Right ventricle myocardium inferior (tissue), 1 donor: Measurements from ENCODE around the gene KRT35. TPM values are rescaled to one million over a fixed set of nuclear protein-coding genes. Genes with fewer than 3 reads are reported as not detected.
A peak's percentile ranks its signal among the peaks of the same experiment; 100 is the strongest.

Experiments
- ATAC-seq: fragments of 200-7000 bp; cut with Tn5 transposase; one replicate; pipeline ENCODE4 v1.9.1; 2020; ENCODE audit warnings: mild to moderate bottlenecking, moderate library complexity
- DNase-seq: peaks from one replicate; pipeline ENCODE4 v3.0.0; 2021; ENCODE audit errors: missing footprints
- intact Hi-C: fragments of 100-400 bp; cut with DNase I; formaldehyde crosslinking; loops from one replicate; pipeline ENCODE4 v1.11.0; 2022
- total RNA-seq: library from RNA; stranded (reverse); fragmentation: NEBNext Ultra II Directional; extraction: Animal tissue kit (Norgen Biotek cat#: 25700); gene quantifications from one replicate; pipeline ENCODE4 v1.2.1, GENCODE V29; 2021
- donor health status: DM: no; HTN: yes; CAD: no; lungs with severe emphysema.

The KRT35 gene
- total RNA-seq, 1 donor from 2014 or later = not detected

- no peak for ATAC-seq
- DNase-seq = no peak
- intact Hi-C loops = no loop called here
Measured at GRCh38 chr17:41516147-41516829, 35.3 kb upstream of the KRT35 start.

GRCh38 chr17:41513168-41513547 lies 32.2 kb upstream of the KRT35 start:
- DNase-seq = no peak
- intact Hi-C loops = no loop called here
- no peak for ATAC-seq

GRCh38 chr17:41512546-41513167 lies 31.7 kb upstream of the KRT35 start:
- intact Hi-C loops = no loop called here
- ATAC-seq (no peak), DNase-seq (no peak)

GRCh38 chr17:41511716-41512115 lies 30.8 kb upstream of the KRT35 start:
- DNase-seq (no peak), ATAC-seq (no peak)
- intact Hi-C loops = no loop called here

DNA sequence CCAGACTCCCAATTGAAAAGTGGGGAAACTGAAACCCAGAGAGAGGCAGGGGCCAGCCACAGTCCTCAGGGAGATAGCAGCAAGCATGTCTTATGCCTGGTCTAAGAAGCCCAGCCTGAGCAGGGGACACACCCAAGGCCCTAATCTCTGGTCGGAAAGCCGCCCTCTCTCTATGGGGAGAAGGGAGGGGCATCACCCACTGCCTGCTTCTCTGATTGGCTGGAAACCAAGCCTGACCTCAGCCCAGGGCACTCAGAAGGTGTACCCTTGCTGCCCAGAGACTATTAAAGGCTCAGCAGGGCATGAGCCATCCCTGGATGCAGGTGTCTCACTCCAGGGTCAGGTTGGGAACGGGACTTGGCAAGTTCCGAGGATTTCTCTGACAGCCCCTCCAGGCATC lies 30.2 kb upstream of the KRT35 start:
- no peak for ATAC-seq

DNA sequence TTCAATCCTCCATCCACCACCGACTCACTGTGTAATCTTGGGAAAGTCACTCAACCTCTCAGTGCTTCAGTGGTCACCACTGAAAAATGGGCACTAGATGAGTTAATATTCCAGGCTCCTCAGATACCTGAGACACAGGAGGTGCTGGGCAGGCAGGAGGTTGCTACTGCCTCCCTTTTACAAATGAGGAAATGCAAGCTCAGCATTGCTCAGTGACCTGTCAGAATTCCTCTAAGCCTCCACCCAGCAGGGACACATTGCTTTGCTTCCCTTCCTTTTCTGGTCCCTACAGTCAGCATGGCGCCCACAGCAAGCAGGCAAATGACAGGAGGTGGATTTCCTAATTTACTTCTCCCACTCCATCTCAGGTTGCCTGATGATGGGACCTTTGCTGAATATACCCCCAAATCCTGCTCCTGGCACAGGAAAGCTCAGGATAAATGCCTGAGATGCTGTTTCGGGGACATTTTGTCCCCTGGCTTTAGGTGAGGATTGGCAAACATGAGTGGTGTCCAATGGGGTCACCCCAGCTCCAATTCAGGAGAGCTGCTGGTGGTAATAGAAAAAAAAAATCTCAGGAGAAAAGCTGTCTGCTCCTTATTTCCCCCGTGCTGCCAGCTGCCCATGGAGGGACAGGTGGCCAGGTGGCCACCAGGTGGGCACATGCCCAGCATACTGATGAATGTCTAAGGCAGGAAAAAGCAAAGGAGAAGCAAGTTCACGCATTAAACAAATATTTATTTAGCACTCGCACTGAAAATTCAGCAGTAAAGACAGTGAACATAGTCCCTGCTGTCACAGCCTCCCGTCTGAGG lies 29.5 kb upstream of the KRT35 start:
- ATAC-seq (no peak), DNase-seq (no peak)
- intact Hi-C loops = no loop called here

More for the DNA sequence above, 30.2 kb upstream of the KRT35 start:
- intact Hi-C loops = no loop called here
- DNase-seq = no peak

DNA sequence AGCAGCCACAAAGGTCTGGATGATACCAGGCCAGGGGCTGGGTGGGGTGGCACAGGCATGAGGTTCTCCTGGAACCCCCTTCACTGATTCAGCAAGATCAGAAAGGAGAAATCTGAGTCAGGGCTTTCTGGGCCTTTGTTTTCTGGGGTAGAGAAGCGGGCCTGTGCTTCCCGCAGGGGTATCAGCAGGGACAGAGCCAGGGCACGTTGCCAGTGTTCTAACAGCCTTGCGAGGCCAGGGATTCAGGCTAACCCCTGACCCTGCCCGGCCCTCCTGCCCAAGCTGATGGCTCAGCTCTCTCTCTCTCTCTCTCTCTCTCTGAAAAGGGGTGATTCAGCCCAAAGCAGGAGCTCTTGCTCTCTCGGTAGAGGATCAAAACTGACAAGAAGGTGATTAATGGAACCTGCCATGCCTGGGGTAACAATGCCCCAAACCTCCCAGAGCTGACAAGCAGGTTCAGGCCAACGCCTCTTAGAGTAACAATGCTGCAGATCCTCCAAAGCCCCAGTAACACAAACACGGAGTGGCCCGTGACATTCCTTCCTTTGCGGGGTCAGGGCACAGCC lies 26.4 kb upstream of the KRT35 start:
- DNase-seq (no peak), ATAC-seq (no peak)
- intact Hi-C loops = no loop called here

DNA sequence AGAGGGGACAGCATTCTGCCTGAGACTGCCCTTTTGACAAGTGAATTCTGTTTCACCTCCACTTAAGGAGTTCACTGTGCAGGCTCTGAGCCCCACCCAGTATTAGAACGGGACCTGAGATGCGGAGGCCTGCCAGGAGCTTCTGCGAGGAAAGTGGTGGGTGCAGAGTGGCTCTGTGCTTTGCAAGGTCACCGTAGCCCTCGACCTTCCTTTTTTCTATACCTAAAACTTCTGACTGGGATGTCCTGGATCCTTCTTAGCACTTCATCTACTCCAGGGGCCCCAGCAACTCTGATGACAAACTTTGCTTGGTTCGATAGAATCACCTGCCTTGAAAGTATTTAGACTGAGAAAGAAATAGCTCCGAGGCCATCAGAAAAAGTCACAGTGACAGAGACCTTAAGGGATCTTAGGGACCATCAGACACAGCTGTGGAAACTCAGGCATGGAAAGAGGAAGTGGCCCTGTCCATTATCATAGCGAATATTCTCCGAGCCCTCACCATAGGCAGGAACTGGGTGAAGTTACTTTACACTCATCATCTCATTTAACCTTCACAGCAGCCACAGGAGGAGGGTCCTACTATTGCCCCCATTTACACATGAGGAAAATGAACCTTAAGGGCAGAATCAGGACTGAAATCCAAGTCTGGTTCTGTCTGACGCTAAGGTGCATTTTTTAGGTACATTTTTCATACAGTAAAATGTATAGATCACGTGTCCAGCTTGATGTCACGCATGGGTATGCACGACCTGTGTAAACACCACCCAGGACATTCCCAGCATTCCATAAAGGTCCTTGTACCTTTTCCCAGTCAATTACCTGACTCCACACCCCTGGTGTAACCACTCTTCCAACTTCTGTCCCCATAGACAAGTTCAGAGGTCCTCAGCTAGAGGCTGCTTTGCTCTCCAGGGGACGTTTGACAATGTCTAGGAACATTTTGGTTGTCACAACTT lies 25.1 kb upstream of the KRT35 start:
- DNase-seq = no peak
- ATAC-seq = no peak
- intact Hi-C loops = no loop called here

GRCh38 chr17:41505007-41505808 lies 24.3 kb upstream of the KRT35 start, which contains the start of gene KRT13:
KRT13 (minus strand) TSS chr17:41505612; CDS start chr17:41505550, 62 bp downstream.
- no peak for ATAC-seq
- DNase-seq = no peak
- intact Hi-C loops = no loop called here

DNA sequence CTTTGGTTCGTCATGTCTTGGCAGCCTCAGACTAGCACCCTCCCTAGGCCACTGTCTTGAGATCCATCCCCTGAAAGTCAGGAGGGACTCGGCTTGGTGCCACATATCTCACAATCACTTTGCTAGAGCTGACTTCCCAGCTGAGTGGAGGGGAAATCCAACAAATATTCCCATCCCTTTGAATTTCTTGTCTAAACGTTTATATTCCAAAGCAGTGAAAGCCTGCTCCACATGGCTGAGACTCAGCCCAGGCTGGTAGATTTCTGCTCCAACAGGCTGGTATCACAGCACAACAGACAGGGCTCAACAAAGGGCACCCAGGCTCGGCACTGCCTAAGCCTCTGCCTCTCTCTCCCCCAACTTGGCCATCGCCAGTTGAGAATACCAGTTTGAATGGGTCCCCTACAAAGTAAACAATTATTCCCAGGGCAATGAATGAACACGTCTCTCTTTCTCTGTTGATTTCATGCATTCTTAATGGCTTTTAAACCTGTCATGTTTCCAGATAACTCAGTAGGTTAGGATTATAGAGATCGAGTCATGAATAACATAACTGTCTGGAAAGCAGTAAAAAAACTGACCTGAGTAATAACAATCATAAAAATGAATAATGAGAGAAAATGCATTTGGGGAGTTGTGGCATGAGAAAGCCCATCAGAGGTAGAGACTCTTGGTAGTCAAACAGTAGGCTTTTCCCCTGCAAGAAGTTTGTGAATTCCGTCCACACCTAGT lies 23.5 kb upstream of the KRT35 start:
- no peak for ATAC-seq
- intact Hi-C loops = no loop called here
- no peak for DNase-seq

- ATAC-seq (no peak), DNase-seq (no peak)
- intact Hi-C loops = no loop called here
Measured at GRCh38 chr17:41503202-41503601, 22.3 kb upstream of the KRT35 start.

DNA sequence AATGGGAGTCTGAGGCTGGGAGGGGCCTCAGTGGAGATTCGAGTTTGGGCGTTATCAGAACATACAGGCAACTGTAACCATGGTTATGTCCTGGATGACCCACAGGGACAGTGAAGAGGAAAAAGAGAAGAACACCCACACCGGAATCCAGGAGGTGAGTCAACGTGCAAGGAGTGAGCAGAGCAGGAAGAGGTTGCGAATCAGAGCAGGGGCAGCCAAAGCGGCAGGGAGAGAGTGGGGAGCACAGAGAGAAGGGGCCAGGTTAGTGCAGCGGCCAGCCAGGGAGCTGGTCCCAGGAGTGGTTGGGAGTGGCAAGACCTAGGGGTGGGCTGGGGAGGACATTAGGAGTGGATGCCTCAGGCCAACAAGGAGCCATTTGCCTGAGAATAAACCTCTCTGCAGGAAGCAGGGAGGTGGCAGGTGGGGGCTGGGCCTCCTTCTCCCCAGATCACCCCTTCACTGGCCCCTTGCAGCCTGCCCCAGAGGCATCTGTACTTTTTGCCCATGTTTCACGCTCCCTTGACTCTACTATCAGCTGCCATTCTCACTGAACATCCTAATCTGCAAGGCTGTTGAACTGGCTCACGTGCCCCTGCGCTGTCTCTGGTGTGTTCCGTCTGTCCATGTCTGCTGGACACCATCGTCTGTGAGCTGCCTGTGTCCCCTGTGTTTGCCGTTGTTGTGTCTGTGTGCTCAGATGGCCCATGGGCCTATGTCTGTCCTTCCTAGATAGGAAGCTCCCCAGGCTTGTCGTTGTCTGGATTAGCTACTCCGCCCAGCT lies 19.4 kb upstream of the KRT35 start:
- intact Hi-C loops = no loop called here
- DNase-seq = no peak
- ATAC-seq = no peak

DNA sequence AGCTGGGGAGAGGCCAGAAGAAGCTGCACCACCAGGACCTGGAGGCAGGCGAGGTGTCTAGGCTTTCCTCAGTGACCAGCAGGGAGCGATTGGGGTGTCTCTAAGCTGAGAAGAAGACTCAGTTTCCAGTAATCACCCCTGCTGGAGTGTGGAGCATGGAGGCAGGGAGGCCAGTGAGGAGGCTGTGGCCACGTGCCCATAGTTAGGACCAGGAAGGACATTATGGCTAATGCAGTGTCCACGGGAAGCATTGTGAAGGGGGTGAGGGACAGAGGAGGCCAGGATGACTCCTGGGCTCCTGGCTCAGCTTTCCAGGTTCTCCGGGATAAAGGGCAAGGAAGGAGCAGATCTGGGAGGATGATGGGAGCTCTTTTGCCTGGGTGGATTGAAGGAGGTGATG lies 18.8 kb upstream of the KRT35 start:
- intact Hi-C loops = no loop called here
- DNase-seq (no peak), ATAC-seq (no peak)

DNA sequence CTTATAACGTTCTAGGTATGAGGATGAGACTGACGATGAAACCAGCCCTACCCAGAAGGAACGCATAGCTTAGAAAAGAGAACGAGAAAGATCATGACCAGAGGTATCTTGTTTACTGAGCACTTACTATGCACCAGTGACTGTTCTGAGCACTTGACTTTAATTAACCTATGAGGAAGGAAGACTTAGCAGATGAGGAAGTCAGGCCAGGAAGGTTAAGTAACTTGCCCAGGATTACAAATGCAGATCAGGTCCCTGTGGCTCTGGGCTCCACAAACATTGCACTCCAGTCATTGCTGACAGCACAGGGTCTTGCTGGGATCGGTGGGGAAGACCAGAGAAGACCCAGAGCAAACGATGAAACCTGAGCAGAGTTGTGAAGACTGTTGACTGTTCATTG lies 17.3 kb upstream of the KRT35 start:
- intact Hi-C loops = no loop called here
- no peak for DNase-seq
- no peak for ATAC-seq

GRCh38 chr17:41496803-41497484 lies 16.0 kb upstream of the KRT35 start:
- peak; percentile 83 for DNase-seq
- intact Hi-C loops = no loop called here
- peak; percentile 78 for ATAC-seq

DNA sequence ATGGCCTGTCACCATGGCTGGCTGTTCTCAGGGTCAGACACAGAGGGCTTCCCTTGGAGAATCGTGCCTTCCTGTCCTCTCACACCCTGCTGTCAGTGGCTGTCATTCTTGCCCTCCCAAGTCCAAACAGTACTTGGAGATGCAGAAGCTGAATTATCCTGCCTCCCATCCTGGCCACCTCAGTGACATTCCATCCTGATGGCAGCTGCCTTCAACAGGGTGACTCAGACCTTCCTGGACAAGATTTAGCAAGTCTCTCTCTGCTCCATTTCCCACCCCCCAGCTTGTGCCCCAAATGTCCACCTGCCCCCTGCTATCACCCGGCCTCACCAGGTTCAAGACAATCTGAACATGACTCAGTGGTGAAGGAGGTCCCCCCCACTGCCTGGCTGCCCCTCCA lies 13.6 kb upstream of the KRT35 start:
- DNase-seq (no peak), ATAC-seq (no peak)
- intact Hi-C loops = no loop called here
